ENCODE measurements around the gene CARS2.

Gene CARS2

DNA sequence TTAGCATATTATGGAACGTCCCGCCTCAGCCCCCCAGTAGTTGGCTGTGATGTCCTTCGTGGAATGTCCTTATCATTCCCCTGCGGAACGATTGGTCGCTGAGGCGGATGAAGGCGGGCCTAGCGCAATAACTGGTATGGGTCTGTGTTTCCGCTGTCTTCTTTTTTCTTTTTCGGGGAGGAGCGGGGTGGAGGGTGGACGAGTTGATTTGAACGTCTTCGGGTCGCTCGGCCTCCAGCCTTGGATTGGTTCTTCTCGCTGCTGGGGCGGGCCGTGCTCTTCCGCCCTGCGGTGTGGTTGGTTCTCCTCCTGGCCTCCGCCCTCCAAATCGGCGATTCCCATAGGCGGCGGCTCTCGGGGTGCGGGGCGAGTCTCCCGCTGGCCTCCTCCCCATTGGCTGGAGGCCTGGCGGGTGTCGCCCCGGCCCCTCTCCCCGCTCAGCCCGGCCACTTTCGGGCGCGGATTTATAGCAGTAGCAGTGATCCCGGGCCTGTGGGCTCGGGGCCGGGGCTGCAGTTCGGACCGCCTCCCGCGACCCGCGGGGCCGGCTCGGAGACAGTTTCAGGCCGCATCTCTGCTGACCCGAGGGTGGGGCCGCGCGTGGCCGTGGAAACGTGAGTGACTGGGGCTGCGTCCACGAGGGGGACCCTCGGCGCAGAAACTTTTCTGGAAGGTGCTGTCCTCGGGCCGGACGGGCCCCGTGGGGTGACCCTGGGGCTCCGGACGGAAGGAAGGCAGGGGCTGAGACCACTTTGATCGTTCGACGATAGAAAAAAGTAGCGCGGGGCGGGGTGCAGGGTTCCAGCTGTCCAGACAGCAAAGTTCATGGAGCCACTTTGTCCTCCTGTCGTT is 9.7 kb upstream of the CARS2 start (continued):
- TF ChIP-seq, protein P1, sequence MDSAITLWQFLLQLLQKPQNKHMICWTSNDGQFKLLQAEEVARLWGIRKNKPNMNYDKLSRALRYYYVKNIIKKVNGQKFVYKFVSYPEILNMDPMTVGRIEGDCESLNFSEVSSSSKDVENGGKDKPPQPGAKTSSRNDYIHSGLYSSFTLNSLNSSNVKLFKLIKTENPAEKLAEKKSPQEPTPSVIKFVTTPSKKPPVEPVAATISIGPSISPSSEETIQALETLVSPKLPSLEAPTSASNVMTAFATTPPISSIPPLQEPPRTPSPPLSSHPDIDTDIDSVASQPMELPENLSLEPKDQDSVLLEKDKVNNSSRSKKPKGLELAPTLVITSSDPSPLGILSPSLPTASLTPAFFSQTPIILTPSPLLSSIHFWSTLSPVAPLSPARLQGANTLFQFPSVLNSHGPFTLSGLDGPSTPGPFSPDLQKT (IDR thresholded peaks at IDR 0.05; ENCODE audit: borderline replicate concordance, low read depth, low read length): no peak
- no peak for TF ChIP-seq ZNF146 (tag by site-specific recombination; IDR thresholded peaks at IDR 0.05)
- peak; percentile 34; the same call in 1 of the 2 replicates for TF ChIP-seq ZXDB (tag by site-specific recombination; IDR thresholded peaks at IDR 0.05)
- TF ChIP-seq ZNF423 (tag by site-specific recombination; IDR thresholded peaks at IDR 0.05): no peak
- TF ChIP-seq, protein P2, sequence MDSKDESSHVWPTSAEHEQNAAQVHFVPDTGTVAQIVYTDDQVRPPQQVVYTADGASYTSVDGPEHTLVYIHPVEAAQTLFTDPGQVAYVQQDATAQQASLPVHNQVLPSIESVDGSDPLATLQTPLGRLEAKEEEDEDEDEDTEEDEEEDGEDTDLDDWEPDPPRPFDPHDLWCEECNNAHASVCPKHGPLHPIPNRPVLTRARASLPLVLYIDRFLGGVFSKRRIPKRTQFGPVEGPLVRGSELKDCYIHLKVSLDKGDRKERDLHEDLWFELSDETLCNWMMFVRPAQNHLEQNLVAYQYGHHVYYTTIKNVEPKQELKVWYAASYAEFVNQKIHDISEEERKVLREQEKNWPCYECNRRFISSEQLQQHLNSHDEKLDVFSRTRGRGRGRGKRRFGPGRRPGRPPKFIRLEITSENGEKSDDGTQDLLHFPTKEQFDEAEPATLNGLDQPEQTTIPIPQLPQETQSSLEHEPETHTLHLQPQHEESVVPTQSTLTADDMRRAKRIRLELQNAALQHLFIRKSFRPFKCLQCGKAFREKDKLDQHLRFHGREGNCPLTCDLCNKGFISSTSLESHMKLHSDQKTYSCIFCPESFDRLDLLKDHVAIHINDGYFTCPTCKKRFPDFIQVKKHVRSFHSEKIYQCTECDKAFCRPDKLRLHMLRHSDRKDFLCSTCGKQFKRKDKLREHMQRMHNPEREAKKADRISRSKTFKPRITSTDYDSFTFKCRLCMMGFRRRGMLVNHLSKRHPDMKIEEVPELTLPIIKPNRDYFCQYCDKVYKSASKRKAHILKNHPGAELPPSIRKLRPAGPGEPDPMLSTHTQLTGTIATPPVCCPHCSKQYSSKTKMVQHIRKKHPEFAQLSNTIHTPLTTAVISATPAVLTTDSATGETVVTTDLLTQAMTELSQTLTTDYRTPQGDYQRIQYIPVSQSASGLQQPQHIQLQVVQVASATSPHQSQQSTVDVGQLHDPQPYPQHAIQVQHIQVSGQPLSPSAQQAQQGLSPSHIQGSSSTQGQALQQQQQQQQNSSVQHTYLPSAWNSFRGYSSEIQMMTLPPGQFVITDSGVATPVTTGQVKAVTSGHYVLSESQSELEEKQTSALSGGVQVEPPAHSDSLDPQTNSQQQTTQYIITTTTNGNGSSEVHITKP (tag by site-specific recombination; IDR thresholded peaks at IDR 0.05): peak; percentile 73
- no peak for TF ChIP-seq ZNF555 (tag by site-specific recombination; conservative IDR thresholded peaks at IDR 0.05)
- TF ChIP-seq ZBTB20 (tag by site-specific recombination; IDR thresholded peaks at IDR 0.05): peak; percentile 81
- TF ChIP-seq, protein P3, sequence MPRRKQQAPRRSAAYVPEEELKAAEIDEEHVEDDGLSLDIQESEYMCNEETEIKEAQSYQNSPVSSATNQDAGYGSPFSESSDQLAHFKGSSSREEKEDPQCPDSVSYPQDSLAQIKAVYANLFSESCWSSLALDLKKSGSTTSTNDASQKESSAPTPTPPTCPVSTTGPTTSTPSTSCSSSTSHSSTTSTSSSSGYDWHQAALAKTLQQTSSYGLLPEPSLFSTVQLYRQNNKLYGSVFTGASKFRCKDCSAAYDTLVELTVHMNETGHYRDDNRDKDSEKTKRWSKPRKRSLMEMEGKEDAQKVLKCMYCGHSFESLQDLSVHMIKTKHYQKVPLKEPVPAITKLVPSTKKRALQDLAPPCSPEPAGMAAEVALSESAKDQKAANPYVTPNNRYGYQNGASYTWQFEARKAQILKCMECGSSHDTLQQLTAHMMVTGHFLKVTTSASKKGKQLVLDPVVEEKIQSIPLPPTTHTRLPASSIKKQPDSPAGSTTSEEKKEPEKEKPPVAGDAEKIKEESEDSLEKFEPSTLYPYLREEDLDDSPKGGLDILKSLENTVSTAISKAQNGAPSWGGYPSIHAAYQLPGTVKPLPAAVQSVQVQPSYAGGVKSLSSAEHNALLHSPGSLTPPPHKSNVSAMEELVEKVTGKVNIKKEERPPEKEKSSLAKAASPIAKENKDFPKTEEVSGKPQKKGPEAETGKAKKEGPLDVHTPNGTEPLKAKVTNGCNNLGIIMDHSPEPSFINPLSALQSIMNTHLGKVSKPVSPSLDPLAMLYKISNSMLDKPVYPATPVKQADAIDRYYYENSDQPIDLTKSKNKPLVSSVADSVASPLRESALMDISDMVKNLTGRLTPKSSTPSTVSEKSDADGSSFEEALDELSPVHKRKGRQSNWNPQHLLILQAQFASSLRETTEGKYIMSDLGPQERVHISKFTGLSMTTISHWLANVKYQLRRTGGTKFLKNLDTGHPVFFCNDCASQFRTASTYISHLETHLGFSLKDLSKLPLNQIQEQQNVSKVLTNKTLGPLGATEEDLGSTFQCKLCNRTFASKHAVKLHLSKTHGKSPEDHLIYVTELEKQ (tag by site-specific recombination; IDR thresholded peaks at IDR 0.05; ENCODE audit: borderline replicate concordance): no peak
- TF ChIP-seq ZNF324 (tag by site-specific recombination; IDR thresholded peaks at IDR 0.05): no peak
- no peak for TF ChIP-seq ZNF776 (tag by site-specific recombination; IDR thresholded peaks at IDR 0.05; ENCODE audit: borderline replicate concordance)
- no peak for TF ChIP-seq ZNF19 (tag by site-specific recombination; IDR thresholded peaks at IDR 0.05; ENCODE audit: low read depth)
- no peak for TF ChIP-seq ZNF292 (tag by site-specific recombination; IDR thresholded peaks at IDR 0.05; ENCODE audit: borderline replicate concordance, low read depth)
- peak; percentile 53 for TF ChIP-seq ZNF394 (tag by site-specific recombination; IDR thresholded peaks at IDR 0.05; ENCODE audit: borderline replicate concordance)
- TF ChIP-seq ZNF501 (tag by site-specific recombination; IDR thresholded peaks at IDR 0.05): peak; percentile 68; the same call in 1 of the 2 replicates
- TF ChIP-seq, protein P4, sequence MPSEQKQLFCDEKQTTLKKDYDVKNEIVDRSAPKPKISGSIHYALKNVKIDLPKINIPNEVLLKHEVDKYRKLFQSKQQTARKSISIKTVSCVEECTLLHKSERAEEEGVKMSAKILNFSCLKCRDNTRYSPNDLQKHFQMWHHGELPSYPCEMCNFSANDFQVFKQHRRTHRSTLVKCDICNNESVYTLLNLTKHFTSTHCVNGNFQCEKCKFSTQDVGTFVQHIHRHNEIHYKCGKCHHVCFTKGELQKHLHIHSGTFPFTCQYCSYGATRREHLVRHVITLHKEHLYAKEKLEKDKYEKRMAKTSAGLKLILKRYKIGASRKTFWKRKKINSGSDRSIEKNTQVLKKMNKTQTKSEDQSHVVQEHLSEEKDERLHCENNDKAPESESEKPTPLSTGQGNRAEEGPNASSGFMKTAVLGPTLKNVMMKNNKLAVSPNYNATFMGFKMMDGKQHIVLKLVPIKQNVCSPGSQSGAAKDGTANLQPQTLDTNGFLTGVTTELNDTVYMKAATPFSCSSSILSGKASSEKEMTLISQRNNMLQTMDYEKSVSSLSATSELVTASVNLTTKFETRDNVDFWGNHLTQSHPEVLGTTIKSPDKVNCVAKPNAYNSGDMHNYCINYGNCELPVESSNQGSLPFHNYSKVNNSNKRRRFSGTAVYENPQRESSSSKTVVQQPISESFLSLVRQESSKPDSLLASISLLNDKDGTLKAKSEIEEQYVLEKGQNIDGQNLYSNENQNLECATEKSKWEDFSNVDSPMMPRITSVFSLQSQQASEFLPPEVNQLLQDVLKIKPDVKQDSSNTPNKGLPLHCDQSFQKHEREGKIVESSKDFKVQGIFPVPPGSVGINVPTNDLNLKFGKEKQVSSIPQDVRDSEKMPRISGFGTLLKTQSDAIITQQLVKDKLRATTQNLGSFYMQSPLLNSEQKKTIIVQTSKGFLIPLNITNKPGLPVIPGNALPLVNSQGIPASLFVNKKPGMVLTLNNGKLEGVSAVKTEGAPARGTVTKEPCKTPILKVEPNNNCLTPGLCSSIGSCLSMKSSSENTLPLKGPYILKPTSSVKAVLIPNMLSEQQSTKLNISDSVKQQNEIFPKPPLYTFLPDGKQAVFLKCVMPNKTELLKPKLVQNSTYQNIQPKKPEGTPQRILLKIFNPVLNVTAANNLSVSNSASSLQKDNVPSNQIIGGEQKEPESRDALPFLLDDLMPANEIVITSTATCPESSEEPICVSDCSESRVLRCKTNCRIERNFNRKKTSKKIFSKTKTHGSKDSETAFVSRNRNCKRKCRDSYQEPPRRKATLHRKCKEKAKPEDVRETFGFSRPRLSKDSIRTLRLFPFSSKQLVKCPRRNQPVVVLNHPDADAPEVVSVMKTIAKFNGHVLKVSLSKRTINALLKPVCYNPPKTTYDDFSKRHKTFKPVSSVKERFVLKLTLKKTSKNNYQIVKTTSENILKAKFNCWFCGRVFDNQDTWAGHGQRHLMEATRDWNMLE (tag by site-specific recombination; conservative IDR thresholded peaks at IDR 0.05; ENCODE audit: low read depth): no peak
- TF ChIP-seq, protein P5, sequence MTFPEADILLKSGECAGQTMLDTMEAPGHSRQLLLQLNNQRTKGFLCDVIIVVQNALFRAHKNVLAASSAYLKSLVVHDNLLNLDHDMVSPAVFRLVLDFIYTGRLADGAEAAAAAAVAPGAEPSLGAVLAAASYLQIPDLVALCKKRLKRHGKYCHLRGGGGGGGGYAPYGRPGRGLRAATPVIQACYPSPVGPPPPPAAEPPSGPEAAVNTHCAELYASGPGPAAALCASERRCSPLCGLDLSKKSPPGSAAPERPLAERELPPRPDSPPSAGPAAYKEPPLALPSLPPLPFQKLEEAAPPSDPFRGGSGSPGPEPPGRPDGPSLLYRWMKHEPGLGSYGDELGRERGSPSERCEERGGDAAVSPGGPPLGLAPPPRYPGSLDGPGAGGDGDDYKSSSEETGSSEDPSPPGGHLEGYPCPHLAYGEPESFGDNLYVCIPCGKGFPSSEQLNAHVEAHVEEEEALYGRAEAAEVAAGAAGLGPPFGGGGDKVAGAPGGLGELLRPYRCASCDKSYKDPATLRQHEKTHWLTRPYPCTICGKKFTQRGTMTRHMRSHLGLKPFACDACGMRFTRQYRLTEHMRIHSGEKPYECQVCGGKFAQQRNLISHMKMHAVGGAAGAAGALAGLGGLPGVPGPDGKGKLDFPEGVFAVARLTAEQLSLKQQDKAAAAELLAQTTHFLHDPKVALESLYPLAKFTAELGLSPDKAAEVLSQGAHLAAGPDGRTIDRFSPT (tag by site-specific recombination; IDR thresholded peaks at IDR 0.05): no peak
- no peak for TF ChIP-seq ZNF664 (tag by site-specific recombination; IDR thresholded peaks at IDR 0.05)
- TF ChIP-seq, protein P6, sequence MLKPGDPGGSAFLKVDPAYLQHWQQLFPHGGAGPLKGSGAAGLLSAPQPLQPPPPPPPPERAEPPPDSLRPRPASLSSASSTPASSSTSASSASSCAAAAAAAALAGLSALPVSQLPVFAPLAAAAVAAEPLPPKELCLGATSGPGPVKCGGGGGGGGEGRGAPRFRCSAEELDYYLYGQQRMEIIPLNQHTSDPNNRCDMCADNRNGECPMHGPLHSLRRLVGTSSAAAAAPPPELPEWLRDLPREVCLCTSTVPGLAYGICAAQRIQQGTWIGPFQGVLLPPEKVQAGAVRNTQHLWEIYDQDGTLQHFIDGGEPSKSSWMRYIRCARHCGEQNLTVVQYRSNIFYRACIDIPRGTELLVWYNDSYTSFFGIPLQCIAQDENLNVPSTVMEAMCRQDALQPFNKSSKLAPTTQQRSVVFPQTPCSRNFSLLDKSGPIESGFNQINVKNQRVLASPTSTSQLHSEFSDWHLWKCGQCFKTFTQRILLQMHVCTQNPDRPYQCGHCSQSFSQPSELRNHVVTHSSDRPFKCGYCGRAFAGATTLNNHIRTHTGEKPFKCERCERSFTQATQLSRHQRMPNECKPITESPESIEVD (tag by site-specific recombination; IDR thresholded peaks at IDR 0.05): no peak
- TF ChIP-seq ZFP69B (tag by site-specific recombination; IDR thresholded peaks at IDR 0.05): no peak
- TF ChIP-seq ZNF510 (tag by site-specific recombination; IDR thresholded peaks at IDR 0.05; ENCODE audit: insufficient replicate concordance): no peak

All from HEK293 (cell line).